Measurements from ENCODE around the gene ZNF366. TPM values are rescaled to one million over a fixed set of nuclear protein-coding genes. Genes with fewer than 3 reads are reported as not detected.

The ZNF366 gene
- total and polyA plus RNA-seq, 8 donors, result 0.26 to 1.0 (median 0.52) TPM

GRCh38 chr5:72552041-72552557 lies 44.9 kb upstream of the ZNF366 start:
- Histone ChIP-seq H3K27ac (no peak overlapping the region), H3K9me3 (no peaks in the 10 kb centered on the region), H3K27me3 (no peaks in the 10 kb centered on the region), H3K4me1 (peaks cover 0 to 6% (median 5%) of the 10 kb centered on the region in 3 donors), H3K36me3 (no peaks in the 10 kb centered on the region), H3K4me3 (no peak overlapping the region)
- ATAC-seq (no peak), DNase-seq (no peak), FAIRE-seq (no peak)
- 81 to 84% methylated on average over 5 of the region's 5 CpGs for WGBS, 2 donors
- intact Hi-C loops (cut with DNase I), result no loop called here
- TF ChIP-seq CTCF (IDR thresholded peaks at IDR 0.05), result no peak

GRCh38 chr5:72550595-72550994 lies 43.4 kb upstream of the ZNF366 start:
- FAIRE-seq (no peak), ATAC-seq (no peak), DNase-seq (no peak)
- TF ChIP-seq CTCF (IDR thresholded peaks at IDR 0.05), result no peak
- WGBS, 2 donors, result 86 to 87% methylated on average over 5 of the region's 5 CpGs
- Histone ChIP-seq H3K4me3 (no peak overlapping the region), H3K9me3 (no peaks in the 10 kb centered on the region), H3K4me1 (no peaks in the 10 kb centered on the region), H3K27ac (no peak overlapping the region), H3K36me3 (no peaks in the 10 kb centered on the region), H3K27me3 (no peaks in the 10 kb centered on the region)
- intact Hi-C loops (cut with DNase I), result no loop called here

GRCh38 chr5:72543811-72544210 lies 36.6 kb upstream of the ZNF366 start:
- Histone ChIP-seq H3K27me3 (no peaks in the 10 kb centered on the region), H3K4me1 (no peaks in the 10 kb centered on the region), H3K9me3 (no peaks in the 10 kb centered on the region), H3K36me3 (no peaks in the 10 kb centered on the region), H3K27ac (no peak overlapping the region), H3K4me3 (no peak overlapping the region)
- DNase-seq (no peak), ATAC-seq (no peak), FAIRE-seq (no peak)
- 51 to 81% methylated on average over 3 of the region's 3 CpGs for WGBS, 2 donors
- TF ChIP-seq CTCF (IDR thresholded peaks at IDR 0.05), result no peak
- intact Hi-C loops (cut with DNase I), result no loop called here

- Histone ChIP-seq H3K4me1 (no peaks in the 10 kb centered on the region), H3K9me3 (no peaks in the 10 kb centered on the region), H3K36me3 (no peaks in the 10 kb centered on the region), H3K4me3 (no peak overlapping the region), H3K27me3 (no peaks in the 10 kb centered on the region), H3K27ac (no peak overlapping the region)
- ATAC-seq (no peak), DNase-seq (no peak), FAIRE-seq (no peak)
- intact Hi-C loops (cut with DNase I), result no loop called here
- TF ChIP-seq CTCF (IDR thresholded peaks at IDR 0.05), result no peak
- 88 to 95% methylated on average over 3 of the region's 3 CpGs for WGBS, 2 donors
These were observed 36.2 kb upstream of the ZNF366 start for GRCh38 chr5:72543365-72543764.

- 81 to 88% methylated on average over 1 of the region's 1 CpG for WGBS, 2 donors
- no peak for FAIRE-seq
- Histone ChIP-seq H3K9me3 (no peaks in the 10 kb centered on the region), H3K36me3 (no peaks in the 10 kb centered on the region), H3K27ac (no peak overlapping the region), H3K27me3 (no peaks in the 10 kb centered on the region), H3K4me3 (no peak overlapping the region), H3K4me1 (no peaks in the 10 kb centered on the region)
- intact Hi-C loops (cut with DNase I), result no loop called here
- no peak for DNase-seq
- no peak for TF ChIP-seq CTCF (IDR thresholded peaks at IDR 0.05)
- ATAC-seq, result no peak
These were observed 35.5 kb upstream of the ZNF366 start for GRCh38 chr5:72542695-72543094.

All from pancreas (tissue), 10 donors.